Stimulated activated naive CD8-positive, alpha-beta T cell treated with anti-CD3 and anti-CD28 coated beads, Interleukin-15, Interleukin-2, amounts not matched to agents 100 ng/mL and 50 ng/mL, for 24 hours (primary cell): ENCODE data around the gene IQGAP2.
"Not testable (repeated sequence)": the region's sequence is repeated elsewhere in the genome, so short reads cannot be mapped to it uniquely, and the experiment has no call there.

ENCODE experiments used
- H3K27ac Mint-ChIP-seq: one replicate; pipeline ENCODE4 v1.8.0; 2021; ENCODE audit warnings: mild to moderate bottlenecking, mixed read lengths
- H3K27me3 Mint-ChIP-seq: one replicate; pipeline ENCODE4 v1.8.0; 2021; ENCODE audit warnings: mixed read lengths
- H3K36me3 Mint-ChIP-seq: one replicate; pipeline ENCODE4 v1.8.0; 2021; ENCODE audit warnings: low read depth, mixed read lengths
- H3K4me1 Mint-ChIP-seq: one replicate; pipeline ENCODE4 v1.8.0; 2021; ENCODE audit warnings: low read depth, mixed read lengths
- H3K4me3 Mint-ChIP-seq: one replicate; pipeline ENCODE4 v1.8.0; 2021; ENCODE audit warnings: mild to moderate bottlenecking, mixed read lengths
- H3K9me3 Mint-ChIP-seq: one replicate; pipeline ENCODE4 v1.8.0; 2021; ENCODE audit warnings: mixed read lengths

Gene IQGAP2

GRCh38 chr5:76735762-76736545, 332.9 kb downstream of the IQGAP2 start:
- Mint-ChIP-seq H3K4me3 (no peak overlapping the region), H3K9me3 (no peaks in the 10 kb centered on the region), H3K36me3 (no peaks in the 10 kb centered on the region), H3K27ac (no peak overlapping the region), H3K27me3 (no peaks in the 10 kb centered on the region), H3K4me1 (peaks cover 44% of the 10 kb centered on the region)

- Mint-ChIP-seq H3K27me3 (no peaks in the 10 kb centered on the region), H3K9me3 (no peaks in the 10 kb centered on the region), H3K27ac (no peak overlapping the region), H3K36me3 (no peaks in the 10 kb centered on the region), H3K4me1 (peaks cover 50% of the 10 kb centered on the region), H3K4me3 (no peak overlapping the region)
Observed at GRCh38 chr5:76736679-76737556, 333.8 kb downstream of the IQGAP2 start.

DNA sequence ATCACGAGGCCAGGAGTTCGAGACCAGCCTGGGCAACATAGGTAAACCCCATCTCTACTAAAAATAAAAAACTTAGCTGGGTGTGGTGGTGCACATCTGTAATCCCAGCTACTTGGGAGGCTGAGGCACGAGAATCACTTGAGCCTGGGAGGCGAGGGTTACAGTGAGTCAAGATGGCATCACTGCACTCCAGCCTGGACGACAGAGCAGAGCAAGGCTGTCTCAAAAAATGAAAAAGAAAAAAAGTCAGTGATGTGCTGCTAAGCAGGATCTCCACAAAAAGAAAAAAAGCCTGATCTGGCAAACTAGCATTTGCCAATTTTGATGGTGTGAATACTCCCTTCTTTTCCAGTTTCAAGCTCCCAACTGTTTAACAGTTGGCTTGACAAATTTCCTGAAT, 334.8 kb downstream of the IQGAP2 start:
- Mint-ChIP-seq H3K4me3 (no peak overlapping the region), H3K36me3 (no peaks in the 10 kb centered on the region), H3K4me1 (peaks cover 50% of the 10 kb centered on the region), H3K9me3 (no peaks in the 10 kb centered on the region), H3K27me3 (no peaks in the 10 kb centered on the region), H3K27ac (no peak overlapping the region)

- not testable (repeated sequence) for H3K4me3 Mint-ChIP-seq, H3K27me3 Mint-ChIP-seq, H3K36me3 Mint-ChIP-seq, H3K27ac Mint-ChIP-seq, H3K9me3 Mint-ChIP-seq
- H3K4me1 Mint-ChIP-seq, result peaks cover 40% of the 10 kb centered on the region
Observed at GRCh38 chr5:76741506-76741905, 338.4 kb downstream of the IQGAP2 start.

DNA sequence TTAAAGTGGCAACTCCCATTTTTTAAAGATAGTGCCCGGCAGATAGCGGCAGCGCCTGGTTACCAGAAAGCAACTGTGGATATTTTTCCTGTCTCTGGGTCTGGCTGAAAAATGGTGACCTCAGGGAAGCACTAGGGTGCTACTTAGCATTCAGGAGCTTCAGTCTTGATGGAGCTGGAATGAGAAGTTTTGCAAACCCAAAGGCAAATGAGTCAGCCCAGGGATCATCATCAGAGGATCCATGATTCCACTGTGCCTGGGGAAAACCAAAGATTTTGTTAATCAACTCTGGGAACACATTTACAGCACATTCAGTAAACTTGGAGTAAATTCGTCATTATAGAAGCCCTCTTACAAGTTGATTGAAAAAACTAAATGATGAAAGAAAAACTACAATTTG, 339.5 kb downstream of the IQGAP2 start:
- Mint-ChIP-seq H3K36me3 (no peaks in the 10 kb centered on the region), H3K4me1 (peaks cover 30% of the 10 kb centered on the region), H3K4me3 (no peak overlapping the region), H3K9me3 (no peaks in the 10 kb centered on the region), H3K27ac (no peak overlapping the region), H3K27me3 (no peaks in the 10 kb centered on the region)

DNA sequence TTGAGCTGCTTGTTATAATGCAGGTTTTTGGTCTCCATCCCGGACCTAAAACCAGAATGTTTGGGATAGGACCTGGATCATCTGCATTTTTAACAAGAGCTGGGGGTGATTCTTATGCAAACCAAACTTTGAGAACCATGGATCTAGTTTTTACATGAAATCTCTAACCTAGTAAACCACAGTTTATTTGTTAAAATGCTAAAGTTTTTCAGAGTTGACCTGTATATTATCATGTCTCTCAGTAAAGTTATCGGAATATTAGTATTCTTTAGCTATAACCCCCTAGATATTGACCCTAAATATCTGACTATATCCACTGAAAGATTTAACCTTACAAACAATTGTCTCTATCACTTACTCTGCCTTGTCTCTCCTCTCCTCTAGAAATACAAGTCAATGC, 341.5 kb downstream of the IQGAP2 start:
- no peaks in the 10 kb centered on the region for H3K9me3 Mint-ChIP-seq
- H3K27me3 Mint-ChIP-seq, result no peaks in the 10 kb centered on the region
- peaks cover 10% of the 10 kb centered on the region for H3K4me1 Mint-ChIP-seq
- H3K4me3 Mint-ChIP-seq, result no peak overlapping the region
- H3K36me3 Mint-ChIP-seq, result no peaks in the 10 kb centered on the region
- no peak overlapping the region for H3K27ac Mint-ChIP-seq

DNA sequence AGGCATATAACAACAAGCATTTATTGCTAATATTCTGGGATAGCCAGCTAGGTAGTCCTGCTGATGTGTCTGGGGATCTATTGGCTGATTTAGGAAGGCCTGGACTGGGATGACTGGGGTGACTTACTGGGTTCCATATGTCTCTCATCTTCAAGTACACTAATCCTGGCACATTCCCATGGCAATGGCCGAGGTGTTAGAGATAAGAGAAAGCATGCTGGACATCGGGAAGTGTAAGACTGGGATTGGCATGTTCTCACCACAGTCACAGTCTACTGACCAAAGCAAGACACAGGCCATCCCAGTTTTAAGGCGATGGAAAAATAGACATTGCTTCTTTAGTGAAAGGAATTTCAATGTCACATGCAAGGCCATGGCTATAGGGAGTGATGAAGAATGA, 342.6 kb downstream of the IQGAP2 start:
- Mint-ChIP-seq H3K27me3 (no peaks in the 10 kb centered on the region), H3K27ac (no peak overlapping the region), H3K36me3 (no peaks in the 10 kb centered on the region), H3K4me1 (peaks cover 6% of the 10 kb centered on the region), H3K4me3 (no peak overlapping the region), H3K9me3 (no peaks in the 10 kb centered on the region)

DNA sequence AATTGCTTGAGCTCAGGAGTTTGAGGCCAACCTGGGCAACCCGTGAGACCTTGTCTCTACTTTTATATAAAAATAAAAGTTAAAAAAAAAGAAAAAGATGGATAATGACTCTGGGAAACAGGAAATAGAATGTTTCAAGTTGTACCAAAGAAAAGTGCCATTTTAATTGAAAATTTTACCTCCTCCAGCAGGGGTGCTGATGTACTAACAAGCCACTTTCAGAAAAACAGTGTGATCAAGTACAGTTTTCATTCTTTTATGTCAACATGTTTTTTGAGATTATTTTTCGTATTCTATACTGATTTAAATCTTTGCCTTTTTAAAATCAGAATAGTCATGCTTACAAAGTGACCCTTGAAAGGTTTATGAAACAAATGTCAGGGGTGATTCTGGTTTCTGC, 343.6 kb downstream of the IQGAP2 start:
- H3K4me3 Mint-ChIP-seq, result no peak overlapping the region
- H3K9me3 Mint-ChIP-seq, result no peaks in the 10 kb centered on the region
- no peak overlapping the region for H3K27ac Mint-ChIP-seq
- H3K27me3 Mint-ChIP-seq, result no peaks in the 10 kb centered on the region
- H3K36me3 Mint-ChIP-seq, result no peaks in the 10 kb centered on the region
- H3K4me1 Mint-ChIP-seq, result no peaks in the 10 kb centered on the region

DNA sequence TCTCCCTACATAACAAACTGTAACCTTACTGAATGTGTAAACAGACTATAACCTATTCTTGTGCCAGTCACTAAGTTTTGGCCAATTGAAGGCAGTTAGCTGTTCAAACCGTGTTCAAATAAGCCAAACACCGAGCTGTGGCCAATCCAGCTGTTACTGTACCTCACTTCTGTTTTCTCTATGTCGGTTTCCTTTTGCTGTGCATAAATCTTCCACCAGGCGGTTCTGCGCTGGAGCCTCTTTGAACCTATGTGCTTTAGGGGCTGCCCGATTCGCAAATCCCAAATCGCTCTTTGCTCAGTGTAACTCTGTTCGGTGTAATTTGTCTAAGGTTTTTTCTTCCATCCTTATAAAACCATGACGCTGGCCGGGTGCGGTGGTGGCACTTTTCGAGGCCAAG, 344.6 kb downstream of the IQGAP2 start:
- H3K4me3 Mint-ChIP-seq, result no peak overlapping the region
- H3K27me3 Mint-ChIP-seq, result no peaks in the 10 kb centered on the region
- H3K27ac Mint-ChIP-seq, result no peak overlapping the region
- H3K4me1 Mint-ChIP-seq, result no peaks in the 10 kb centered on the region
- no peaks in the 10 kb centered on the region for H3K9me3 Mint-ChIP-seq
- no peaks in the 10 kb centered on the region for H3K36me3 Mint-ChIP-seq

DNA sequence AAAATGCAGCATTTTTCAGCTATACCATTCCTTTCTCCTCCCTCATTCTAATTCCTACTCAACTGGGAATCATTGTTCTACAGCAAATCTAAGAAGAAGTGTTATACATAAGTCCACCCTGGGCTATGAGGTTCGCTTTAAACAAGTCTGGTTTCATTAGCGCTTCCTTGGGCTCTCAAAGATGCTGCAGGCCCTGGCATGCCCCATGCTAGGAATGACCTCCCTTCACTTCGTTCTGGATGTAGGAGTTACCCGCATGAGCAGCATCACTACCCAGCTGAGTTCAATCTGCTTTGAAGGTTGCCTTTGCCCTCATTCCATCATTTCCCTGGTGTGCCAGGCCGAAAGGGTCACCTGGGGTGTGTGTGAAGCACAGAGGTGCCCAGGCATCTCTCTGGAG, 348.2 kb downstream of the IQGAP2 start:
- no peaks in the 10 kb centered on the region for H3K27me3 Mint-ChIP-seq
- H3K4me3 Mint-ChIP-seq, result no peak overlapping the region
- no peaks in the 10 kb centered on the region for H3K9me3 Mint-ChIP-seq

DNA sequence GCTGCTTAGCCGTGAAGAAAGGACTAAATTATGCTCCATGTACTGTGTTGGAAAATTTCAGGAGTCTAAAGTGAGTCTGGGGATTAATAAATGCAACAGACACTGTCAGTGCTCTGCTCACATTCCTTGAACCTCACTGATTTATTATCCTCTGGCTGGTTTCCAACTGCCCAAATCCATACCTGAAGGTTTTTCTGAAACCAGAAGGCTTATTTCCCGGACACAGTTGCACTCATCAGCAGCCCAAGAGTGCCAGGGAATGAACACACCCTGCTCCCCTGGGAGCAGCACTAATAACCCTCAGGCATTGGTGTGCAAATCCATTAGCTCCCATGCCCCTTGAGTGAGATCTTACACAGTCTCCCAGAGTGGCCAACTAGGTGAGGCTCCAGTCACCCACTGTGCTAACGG, 351.6 kb downstream of the IQGAP2 start:
- H3K9me3 Mint-ChIP-seq, result no peaks in the 10 kb centered on the region
- no peak overlapping the region for H3K27ac Mint-ChIP-seq

More for the DNA sequence above, 348.2 kb downstream of the IQGAP2 start:
- Mint-ChIP-seq H3K27ac (no peak overlapping the region), H3K36me3 (no peaks in the 10 kb centered on the region), H3K4me1 (no peaks in the 10 kb centered on the region)

GRCh38 chr5:76755779-76756637, 352.9 kb downstream of the IQGAP2 start:
- no peaks in the 10 kb centered on the region for H3K4me1 Mint-ChIP-seq
- no peak overlapping the region for H3K27ac Mint-ChIP-seq
- no peaks in the 10 kb centered on the region for H3K27me3 Mint-ChIP-seq
- no peaks in the 10 kb centered on the region for H3K9me3 Mint-ChIP-seq
- no peak overlapping the region for H3K4me3 Mint-ChIP-seq
- H3K36me3 Mint-ChIP-seq, result no peaks in the 10 kb centered on the region

More for the DNA sequence above, 351.6 kb downstream of the IQGAP2 start:
- no peaks in the 10 kb centered on the region for H3K36me3 Mint-ChIP-seq
- H3K27me3 Mint-ChIP-seq, result no peaks in the 10 kb centered on the region
- no peak overlapping the region for H3K4me3 Mint-ChIP-seq
- H3K4me1 Mint-ChIP-seq, result no peaks in the 10 kb centered on the region

DNA sequence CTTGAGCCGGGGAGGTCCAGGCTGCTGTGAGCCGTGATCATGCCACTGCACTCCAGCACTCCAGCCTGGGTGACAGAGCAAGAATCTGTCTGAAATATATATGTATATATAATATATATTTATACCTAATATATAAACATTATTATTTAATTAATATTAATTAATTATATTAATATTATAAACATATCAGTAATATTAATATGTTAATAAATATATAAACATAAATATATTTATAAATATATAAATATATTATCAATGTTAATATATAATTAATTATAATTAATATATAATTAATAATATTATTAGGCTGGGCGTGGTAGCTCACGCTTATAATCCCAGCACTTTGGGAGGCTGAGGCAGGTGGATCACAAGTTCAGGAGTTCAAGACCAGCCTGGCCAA, 354.0 kb downstream of the IQGAP2 start:
- H3K27me3 Mint-ChIP-seq, result no peaks in the 10 kb centered on the region
- no peaks in the 10 kb centered on the region for H3K4me1 Mint-ChIP-seq
- no peak overlapping the region for H3K27ac Mint-ChIP-seq
- H3K9me3 Mint-ChIP-seq, result no peaks in the 10 kb centered on the region
- H3K36me3 Mint-ChIP-seq, result no peaks in the 10 kb centered on the region
- no peak overlapping the region for H3K4me3 Mint-ChIP-seq
